NT2/D1 (cell line): Measurements from ENCODE around the gene OR14A16.

ENCODE experiments used
- SUZ12 ChIP-seq: IDR thresholded peaks from 2 replicates; pipeline ENCODE4 v1.6.1; 2011; ENCODE audit not compliant: insufficient read length, insufficient read depth; ENCODE audit errors: extremely low read depth
- ZNF274 ChIP-seq: IDR thresholded peaks from 2 replicates; pipeline ENCODE4 v1.6.1; 2011; ENCODE audit warnings: mild to moderate bottlenecking, low read depth, low read length

- no peak for TF ChIP-seq SUZ12
- no peak for TF ChIP-seq ZNF274
These were observed 21.7 kb upstream of the OR14A16 start for GRCh38 chr1:247845693-247846017.
